ENCODE measurements around the gene TMEM213.

TMEM213 gene

DNA sequence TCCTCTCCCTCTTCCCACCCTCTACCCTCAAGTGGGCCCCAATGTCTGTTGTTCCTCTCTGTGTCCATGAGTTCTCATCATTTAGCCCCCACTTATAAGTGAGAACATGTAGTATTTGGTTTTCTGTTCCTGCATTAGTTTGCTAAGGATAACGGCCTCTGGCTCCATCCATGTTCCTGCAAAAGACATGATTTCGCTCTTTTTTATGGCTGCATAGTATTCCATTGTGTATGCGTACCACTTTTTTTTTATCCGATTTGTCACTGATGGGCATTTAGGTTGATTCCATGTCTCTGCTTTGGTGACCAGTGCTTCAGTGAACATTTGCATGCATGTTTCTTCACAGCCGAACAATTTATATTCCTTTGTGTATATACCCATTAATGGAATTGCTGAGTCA lies 51.9 kb downstream of the TMEM213 start:
- H3K9me2 ChIP-seq (replicated peaks; ENCODE audit: control insufficient read depth, low read length), result no peaks in the 10 kb centered on the region
- H3K36me3 ChIP-seq (ENCODE audit: control insufficient read depth, low read length), result no peaks in the 10 kb centered on the region
- TF ChIP-seq, protein P1, sequence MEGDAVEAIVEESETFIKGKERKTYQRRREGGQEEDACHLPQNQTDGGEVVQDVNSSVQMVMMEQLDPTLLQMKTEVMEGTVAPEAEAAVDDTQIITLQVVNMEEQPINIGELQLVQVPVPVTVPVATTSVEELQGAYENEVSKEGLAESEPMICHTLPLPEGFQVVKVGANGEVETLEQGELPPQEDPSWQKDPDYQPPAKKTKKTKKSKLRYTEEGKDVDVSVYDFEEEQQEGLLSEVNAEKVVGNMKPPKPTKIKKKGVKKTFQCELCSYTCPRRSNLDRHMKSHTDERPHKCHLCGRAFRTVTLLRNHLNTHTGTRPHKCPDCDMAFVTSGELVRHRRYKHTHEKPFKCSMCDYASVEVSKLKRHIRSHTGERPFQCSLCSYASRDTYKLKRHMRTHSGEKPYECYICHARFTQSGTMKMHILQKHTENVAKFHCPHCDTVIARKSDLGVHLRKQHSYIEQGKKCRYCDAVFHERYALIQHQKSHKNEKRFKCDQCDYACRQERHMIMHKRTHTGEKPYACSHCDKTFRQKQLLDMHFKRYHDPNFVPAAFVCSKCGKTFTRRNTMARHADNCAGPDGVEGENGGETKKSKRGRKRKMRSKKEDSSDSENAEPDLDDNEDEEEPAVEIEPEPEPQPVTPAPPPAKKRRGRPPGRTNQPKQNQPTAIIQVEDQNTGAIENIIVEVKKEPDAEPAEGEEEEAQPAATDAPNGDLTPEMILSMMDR (IDR thresholded peaks at IDR 0.05; ENCODE audit: low read depth, low read length, poor library complexity, severe bottlenecking), result no peak
- H3K27ac ChIP-seq (ENCODE audit: low read depth, low read length), result no peak overlapping the region
- peaks cover 16% of the 10 kb centered on the region; the same call in 1 of the 2 replicates for H3K27me3 ChIP-seq (ENCODE audit: control insufficient read depth, low read length)
- no peak overlapping the region for H3K4me3 ChIP-seq (ENCODE audit: low read length)
- H3K9me3 ChIP-seq (ENCODE audit: control insufficient read depth, insufficient read depth, low read length), result no peaks in the 10 kb centered on the region
- H3K79me2 ChIP-seq (ENCODE audit: control insufficient read depth, low read length), result no peaks in the 10 kb centered on the region
- H3K4me2 ChIP-seq (ENCODE audit: low read length), result no peak overlapping the region
- H3F3A ChIP-seq (ENCODE audit: control insufficient read depth, insufficient read depth), result no peaks in the 10 kb centered on the region
- no peaks in the 10 kb centered on the region for H3K4me1 ChIP-seq (ENCODE audit: control insufficient read depth, low read length)
- no peaks in the 10 kb centered on the region for H4K20me1 ChIP-seq (ENCODE audit: control insufficient read depth, insufficient read depth, low read depth, low read length)

DNA sequence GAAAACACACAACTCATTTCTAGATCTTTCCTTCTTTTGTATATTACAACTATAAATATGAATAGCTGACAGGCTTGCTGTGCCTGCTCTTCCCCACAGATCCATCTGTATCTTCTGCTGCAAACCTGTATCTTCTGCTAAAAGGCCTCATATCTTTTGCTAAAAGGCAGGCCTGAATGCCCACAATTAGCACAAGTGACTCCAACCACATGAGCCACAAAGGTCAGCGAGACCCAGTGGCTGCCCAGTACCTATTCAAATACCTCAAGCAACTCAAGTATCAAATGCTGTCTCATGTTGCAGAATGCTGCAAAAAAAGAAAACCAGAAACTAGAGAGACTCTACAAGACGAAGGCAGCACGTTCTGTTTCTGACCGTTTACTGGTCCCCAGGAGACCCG lies 54.7 kb downstream of the TMEM213 start:
- TF ChIP-seq, protein P1 (IDR thresholded peaks at IDR 0.05; ENCODE audit: low read depth, low read length, poor library complexity, severe bottlenecking), result no peak
- TF ChIP-seq EZH2phosphoT487 (IDR thresholded peaks at IDR 0.05; ENCODE audit: borderline replicate concordance, low read length), result no peak
- no peaks in the 10 kb centered on the region for H3F3A ChIP-seq (ENCODE audit: control insufficient read depth, insufficient read depth)
- no peak overlapping the region for H3K4me2 ChIP-seq (ENCODE audit: low read length)
- H3K27ac ChIP-seq (ENCODE audit: low read depth, low read length), result no peak overlapping the region
- no peaks in the 10 kb centered on the region for H4K20me1 ChIP-seq (ENCODE audit: control insufficient read depth, insufficient read depth, low read depth, low read length)
- H3K9me2 ChIP-seq (replicated peaks; ENCODE audit: control insufficient read depth, low read length), result no peaks in the 10 kb centered on the region
- H3K79me2 ChIP-seq (ENCODE audit: control insufficient read depth, low read length), result no peaks in the 10 kb centered on the region
- H3K27me3 ChIP-seq (ENCODE audit: control insufficient read depth, low read length), result peaks cover 18% of the 10 kb centered on the region; the same call in 1 of the 2 replicates
- H3K4me3 ChIP-seq (ENCODE audit: low read length), result no peak overlapping the region
- H3K9me3 ChIP-seq (ENCODE audit: control insufficient read depth, insufficient read depth, low read length), result no peaks in the 10 kb centered on the region
- no peaks in the 10 kb centered on the region for H3K4me1 ChIP-seq (ENCODE audit: control insufficient read depth, low read length)
- H3K36me3 ChIP-seq (ENCODE audit: control insufficient read depth, low read length), result no peaks in the 10 kb centered on the region

DNA sequence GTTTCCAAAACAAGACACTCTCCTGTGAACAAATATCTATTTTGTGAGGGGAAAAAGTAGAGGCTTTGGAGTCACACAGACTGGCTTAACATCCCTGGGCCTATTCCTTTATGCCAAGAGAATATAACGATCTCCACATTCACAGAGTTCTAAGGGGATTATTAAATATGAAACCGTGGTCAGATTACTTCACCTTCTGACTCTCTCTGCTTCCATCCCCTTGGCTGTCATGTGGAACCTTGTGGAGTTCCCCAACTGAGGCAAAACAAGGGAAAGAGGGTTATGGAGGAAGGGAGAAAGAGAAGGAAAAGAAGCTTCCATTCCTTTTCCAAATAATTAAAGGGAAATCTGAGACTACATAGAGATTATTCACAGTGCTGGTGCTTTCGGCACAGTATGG lies 55.7 kb downstream of the TMEM213 start:
- Histone ChIP-seq H3K4me2 (ENCODE audit: low read length) (no peak overlapping the region), H3K27me3 (ENCODE audit: control insufficient read depth, low read length) (peaks cover 18% of the 10 kb centered on the region; the same call in 1 of the 2 replicates), H3K79me2 (ENCODE audit: control insufficient read depth, low read length) (no peaks in the 10 kb centered on the region), H3F3A (ENCODE audit: control insufficient read depth, insufficient read depth) (no peaks in the 10 kb centered on the region), H3K4me3 (ENCODE audit: low read length) (no peak overlapping the region), H3K9me3 (ENCODE audit: control insufficient read depth, insufficient read depth, low read length) (no peaks in the 10 kb centered on the region), H3K9me2 (replicated peaks; ENCODE audit: control insufficient read depth, low read length) (no peaks in the 10 kb centered on the region), H3K36me3 (ENCODE audit: control insufficient read depth, low read length) (no peaks in the 10 kb centered on the region), H4K20me1 (ENCODE audit: control insufficient read depth, insufficient read depth, low read depth, low read length) (no peaks in the 10 kb centered on the region), H3K4me1 (ENCODE audit: control insufficient read depth, low read length) (no peaks in the 10 kb centered on the region), H3K27ac (ENCODE audit: low read depth, low read length) (no peak overlapping the region)
- TF ChIP-seq, protein P1 (IDR thresholded peaks at IDR 0.05; ENCODE audit: low read depth, low read length, poor library complexity, severe bottlenecking), result no peak
- no peak for TF ChIP-seq EZH2phosphoT487 (IDR thresholded peaks at IDR 0.05; ENCODE audit: borderline replicate concordance, low read length)

Data from DOHH2 (cell line).